Ovary (tissue), 3 donors: ENCODE measurements around the gene GMPR2.

Experiments used
- CTCF ChIP-seq, 3 donors: fragments of 450-650 bp in 2 of 3; fragments of 200-600 bp in 1 of 3; IDR thresholded peaks; one replicate each; pipeline versions ENCODE4 v1.5.1 to v1.8.0; 2016 to 2022; ENCODE audit warnings: antibody characterized with exemption in 3 of 3, mild to moderate bottlenecking in 1 of 3
- POLR2A ChIP-seq: fragments of 450-650 bp; IDR thresholded peaks from one replicate; pipeline ENCODE4 v1.6.1; 2017; ENCODE audit warnings: antibody characterized with exemption, mild to moderate bottlenecking, moderate library complexity
- donor health status: DM: no; HTN: no; CAD: no.

GRCh38 chr14:24251880-24252288, 19.2 kb downstream of the GMPR2 start:
- TF ChIP-seq CTCF (IDR thresholded peaks at IDR 0.05) (no peak), POLR2A (no peak)
